ENCODE results near the gene PRSS2. TPM values are rescaled to one million over a fixed set of nuclear protein-coding genes. Genes with fewer than 3 reads are reported as not detected.
"Not testable (repeated sequence)": the region's sequence is repeated elsewhere in the genome, so short reads cannot be mapped to it uniquely, and the experiment has no call there.

The PRSS2 gene
- polyA plus RNA-seq, 3 donors: not detected

DNA sequence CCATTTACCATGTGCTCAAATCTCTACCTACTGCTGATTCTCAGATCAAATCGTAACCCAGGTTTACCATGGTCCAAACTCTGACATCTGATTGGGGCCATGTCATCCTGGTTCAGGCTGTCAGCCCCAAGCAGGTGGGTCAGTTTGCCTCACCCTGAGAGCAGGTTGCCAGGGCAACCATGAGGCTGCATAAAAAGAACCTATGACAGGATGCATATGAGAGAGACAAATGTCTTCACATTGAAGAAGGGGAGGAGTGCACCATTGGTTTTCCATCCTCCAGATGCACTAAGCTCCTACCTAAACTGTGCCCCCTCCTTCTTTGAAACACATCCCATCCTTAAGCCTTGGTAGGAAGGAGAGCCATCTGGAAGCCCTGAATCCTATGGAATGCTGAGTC lies 11.3 kb upstream of the PRSS2 start:
- Histone ChIP-seq H3K9me3 (replicated peaks in 1 of 2; ENCODE audit: control insufficient read depth in 1 of 2, insufficient read depth in 1 of 2, low read length in 2 of 2) (no peaks in the 10 kb centered on the region), H3K4me3 (replicated peaks in 1 of 3; ENCODE audit: low read depth in 2 of 3, low read length in 3 of 3) (no peak overlapping the region), H4K20me1 (ENCODE audit: insufficient read depth, low read length) (no peaks in the 10 kb centered on the region), H2AFZ (ENCODE audit: insufficient read depth, low read depth, low read length, poor library complexity, severe bottlenecking) (no peak overlapping the region), H3K9ac (ENCODE audit: insufficient read depth, low read length, poor library complexity, severe bottlenecking) (no peak overlapping the region), H3K4me2 (replicated peaks; ENCODE audit: extremely low read depth, low read length, poor library complexity, severe bottlenecking) (no peak overlapping the region), H3K4me1 (ENCODE audit: control insufficient read depth in 1 of 2, insufficient read depth in 2 of 2, low read length in 2 of 2) (no peaks in the 10 kb centered on the region), H3K79me2 (ENCODE audit: insufficient read depth, low read length) (no peaks in the 10 kb centered on the region), H3K27me3 (ENCODE audit: control insufficient read depth in 2 of 2, insufficient read depth in 2 of 2, low read length in 2 of 2) (no peaks in the 10 kb centered on the region), H3K36me3 (replicated peaks in 1 of 2; ENCODE audit: control insufficient read depth in 1 of 2, insufficient read depth in 2 of 2, low read length in 2 of 2) (no peaks in the 10 kb centered on the region), H3K27ac (ENCODE audit: low read depth in 1 of 2, low read length in 2 of 2) (no peak overlapping the region)
- no peak for DNase-seq
- Mint-ChIP-seq H3K4me3 (no peak overlapping the region), H3K36me3 (no peaks in the 10 kb centered on the region), H3K9me3 (no peaks in the 10 kb centered on the region), H3K27ac (no peak overlapping the region), H3K27me3 (ENCODE audit: low read depth in 3 of 3) (peaks cover 0 to 2% (median 1%) of the 10 kb centered on the region in 3 donors), H3K4me1 (no peaks in the 10 kb centered on the region)
- intact Hi-C loops (cut with micrococcal nuclease): no loop called here
- TF ChIP-seq, protein P1, sequence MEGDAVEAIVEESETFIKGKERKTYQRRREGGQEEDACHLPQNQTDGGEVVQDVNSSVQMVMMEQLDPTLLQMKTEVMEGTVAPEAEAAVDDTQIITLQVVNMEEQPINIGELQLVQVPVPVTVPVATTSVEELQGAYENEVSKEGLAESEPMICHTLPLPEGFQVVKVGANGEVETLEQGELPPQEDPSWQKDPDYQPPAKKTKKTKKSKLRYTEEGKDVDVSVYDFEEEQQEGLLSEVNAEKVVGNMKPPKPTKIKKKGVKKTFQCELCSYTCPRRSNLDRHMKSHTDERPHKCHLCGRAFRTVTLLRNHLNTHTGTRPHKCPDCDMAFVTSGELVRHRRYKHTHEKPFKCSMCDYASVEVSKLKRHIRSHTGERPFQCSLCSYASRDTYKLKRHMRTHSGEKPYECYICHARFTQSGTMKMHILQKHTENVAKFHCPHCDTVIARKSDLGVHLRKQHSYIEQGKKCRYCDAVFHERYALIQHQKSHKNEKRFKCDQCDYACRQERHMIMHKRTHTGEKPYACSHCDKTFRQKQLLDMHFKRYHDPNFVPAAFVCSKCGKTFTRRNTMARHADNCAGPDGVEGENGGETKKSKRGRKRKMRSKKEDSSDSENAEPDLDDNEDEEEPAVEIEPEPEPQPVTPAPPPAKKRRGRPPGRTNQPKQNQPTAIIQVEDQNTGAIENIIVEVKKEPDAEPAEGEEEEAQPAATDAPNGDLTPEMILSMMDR (IDR thresholded peaks at IDR 0.05): no peak
- 89% methylated on average over 1 of the region's 1 CpG for WGBS (ENCODE audit: insufficient coverage)

DNA sequence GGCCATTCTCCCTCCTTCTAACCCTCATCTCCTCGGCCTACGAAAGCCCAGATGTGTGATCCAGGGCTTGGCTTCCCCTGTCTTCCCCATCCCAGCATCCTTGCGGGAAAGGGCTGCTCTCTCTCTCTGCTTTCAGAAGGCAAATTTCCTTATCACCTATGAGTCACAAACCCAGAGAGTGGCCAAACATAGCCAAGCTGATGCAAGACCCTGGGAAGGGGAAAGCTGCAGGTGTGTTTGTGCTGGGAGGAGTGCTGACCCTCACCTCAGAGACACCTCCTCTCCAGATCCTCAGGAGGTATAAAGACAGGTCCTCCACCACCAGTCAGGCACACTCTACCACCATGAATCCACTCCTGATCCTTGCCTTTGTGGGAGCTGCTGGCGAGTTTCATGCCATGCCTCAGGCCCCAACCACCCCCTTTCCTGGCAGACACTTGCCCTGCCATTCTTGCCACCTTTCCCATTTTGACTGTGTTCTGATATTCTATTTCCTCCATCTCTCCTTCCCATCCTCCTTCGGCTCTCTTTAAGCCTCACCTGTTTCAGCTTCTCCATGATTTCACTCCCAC lies 10.6 kb upstream of the PRSS2 start:
- no peak overlapping the region for H3K27ac Mint-ChIP-seq
- no peaks in the 10 kb centered on the region for H3K36me3 Mint-ChIP-seq
- TF ChIP-seq, protein P1 (IDR thresholded peaks at IDR 0.05): no peak
- intact Hi-C loops (cut with micrococcal nuclease): no loop called here
- H3K4me3 Mint-ChIP-seq: no peak overlapping the region
- Histone ChIP-seq H3K4me3 (replicated peaks in 1 of 3; ENCODE audit: low read depth in 2 of 3, low read length in 3 of 3) (no peak overlapping the region), H3K4me1 (ENCODE audit: control insufficient read depth in 1 of 2, insufficient read depth in 2 of 2, low read length in 2 of 2) (no peaks in the 10 kb centered on the region), H3K27me3 (ENCODE audit: control insufficient read depth in 2 of 2, insufficient read depth in 2 of 2, low read length in 2 of 2) (no peaks in the 10 kb centered on the region), H3K36me3 (replicated peaks in 1 of 2; ENCODE audit: control insufficient read depth in 1 of 2, insufficient read depth in 2 of 2, low read length in 2 of 2) (no peaks in the 10 kb centered on the region), H3K27ac (ENCODE audit: low read depth in 1 of 2, low read length in 2 of 2) (no peak overlapping the region), H3K4me2 (replicated peaks; ENCODE audit: extremely low read depth, low read length, poor library complexity, severe bottlenecking) (no peak overlapping the region), H3K79me2 (ENCODE audit: insufficient read depth, low read length) (no peaks in the 10 kb centered on the region), H2AFZ (ENCODE audit: insufficient read depth, low read depth, low read length, poor library complexity, severe bottlenecking) (no peak overlapping the region), H3K9me3 (replicated peaks in 1 of 2; ENCODE audit: control insufficient read depth in 1 of 2, insufficient read depth in 1 of 2, low read length in 2 of 2) (no peaks in the 10 kb centered on the region), H4K20me1 (ENCODE audit: insufficient read depth, low read length) (no peaks in the 10 kb centered on the region), H3K9ac (ENCODE audit: insufficient read depth, low read length, poor library complexity, severe bottlenecking) (no peak overlapping the region)
- 75% methylated on average over 3 of the region's 5 CpGs for WGBS (ENCODE audit: insufficient coverage)
- H3K27me3 Mint-ChIP-seq (ENCODE audit: low read depth in 3 of 3): peaks cover 0 to 2% (median 1%) of the 10 kb centered on the region in 3 donors
- H3K4me1 Mint-ChIP-seq: no peaks in the 10 kb centered on the region
- no peaks in the 10 kb centered on the region for H3K9me3 Mint-ChIP-seq
- DNase-seq: no peak

DNA sequence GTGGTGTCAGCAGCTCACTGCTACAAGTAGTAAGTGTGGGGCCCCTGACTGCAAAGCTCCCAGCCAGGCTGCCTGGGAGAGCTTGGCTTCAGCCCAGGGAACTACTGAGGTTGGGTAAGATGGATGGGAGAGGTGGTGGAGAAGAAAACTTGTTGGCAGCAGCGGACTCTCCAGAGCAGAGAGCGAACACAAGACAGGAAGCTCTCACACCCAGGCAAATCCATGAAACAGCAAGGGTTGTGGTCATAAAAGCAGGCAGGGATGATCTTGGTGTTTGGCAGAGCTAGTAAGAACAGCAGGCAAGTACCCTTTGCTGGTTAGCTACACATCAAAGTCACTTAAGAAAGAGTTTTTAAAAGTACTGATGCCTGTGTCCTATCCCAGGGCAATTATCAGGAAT lies 9.2 kb upstream of the PRSS2 start:
- H3K9me3 Mint-ChIP-seq; H3K79me2 ChIP-seq (ENCODE audit: insufficient read depth, low read length); H2AFZ ChIP-seq (ENCODE audit: insufficient read depth, low read depth, low read length, poor library complexity, severe bottlenecking); H3K9me3 ChIP-seq (replicated peaks in 1 of 2; ENCODE audit: control insufficient read depth in 1 of 2, insufficient read depth in 1 of 2, low read length in 2 of 2); H3K4me2 ChIP-seq (replicated peaks; ENCODE audit: extremely low read depth, low read length, poor library complexity, severe bottlenecking); H3K36me3 ChIP-seq (replicated peaks in 1 of 2; ENCODE audit: control insufficient read depth in 1 of 2, insufficient read depth in 2 of 2, low read length in 2 of 2); H3K27ac Mint-ChIP-seq; intact Hi-C loops (cut with micrococcal nuclease); H3K9ac ChIP-seq (ENCODE audit: insufficient read depth, low read length, poor library complexity, severe bottlenecking); H3K4me3 ChIP-seq (replicated peaks in 1 of 3; ENCODE audit: low read depth in 2 of 3, low read length in 3 of 3); H3K4me1 ChIP-seq (ENCODE audit: control insufficient read depth in 1 of 2, insufficient read depth in 2 of 2, low read length in 2 of 2); H3K27me3 Mint-ChIP-seq (ENCODE audit: low read depth in 3 of 3); H3K27me3 ChIP-seq (ENCODE audit: control insufficient read depth in 2 of 2, insufficient read depth in 2 of 2, low read length in 2 of 2); DNase-seq; H3K4me3 Mint-ChIP-seq; H3K36me3 Mint-ChIP-seq; H4K20me1 ChIP-seq (ENCODE audit: insufficient read depth, low read length); H3K27ac ChIP-seq (ENCODE audit: low read depth in 1 of 2, low read length in 2 of 2); H3K4me1 Mint-ChIP-seq: not testable (repeated sequence)
- 83% methylated on average over 2 of the region's 2 CpGs for WGBS (ENCODE audit: insufficient coverage)
